ENCODE results near the gene CLSTN2.
"Not testable (repeated sequence)": the region's sequence is repeated elsewhere in the genome, so short reads cannot be mapped to it uniquely, and the experiment has no call there.

Gene CLSTN2

DNA sequence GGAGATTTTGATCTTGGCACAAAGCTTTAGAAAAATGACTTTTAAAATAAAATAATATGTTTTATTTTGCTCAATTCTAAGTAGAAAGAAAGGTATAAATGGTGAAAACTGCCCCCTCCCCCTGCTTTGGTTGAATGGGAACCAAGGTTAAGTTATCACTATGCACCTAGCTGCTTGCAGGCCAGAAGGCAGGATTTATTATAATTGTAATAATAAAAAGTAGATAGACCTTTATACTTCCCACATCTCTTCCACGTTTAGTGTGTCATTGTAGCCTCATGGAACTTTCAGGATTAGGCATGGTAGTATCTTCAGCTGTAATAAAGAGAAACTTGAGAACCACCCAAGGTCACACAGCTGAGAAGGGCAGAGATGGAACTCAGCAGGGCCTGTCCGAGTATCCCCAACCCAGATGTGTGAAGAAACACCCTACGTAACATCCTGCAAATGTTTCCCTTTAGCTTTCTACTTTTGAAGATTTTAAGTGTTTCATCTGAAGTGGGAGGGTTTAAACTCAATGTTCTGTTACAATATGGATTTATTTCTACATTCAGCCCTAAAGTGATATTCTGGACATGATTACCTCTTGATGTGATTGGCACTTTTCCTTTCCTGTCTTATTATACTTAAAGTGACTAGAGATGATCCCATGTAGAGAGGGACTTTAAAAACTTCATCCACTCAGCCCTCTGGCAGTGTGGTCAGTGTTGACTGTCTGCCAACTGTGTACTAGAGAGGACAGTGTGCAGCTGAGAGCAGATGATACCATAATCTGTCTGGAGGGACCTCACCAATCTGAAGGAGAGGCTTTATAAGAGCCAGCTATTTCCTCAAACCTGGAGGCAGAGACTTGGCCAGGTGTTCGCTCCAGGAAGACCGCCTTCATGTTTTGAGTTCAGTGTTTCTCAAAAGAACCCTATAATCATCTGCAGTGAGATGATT, 460.4 kb downstream of the CLSTN2 start:
- DNase-seq = no peak

GRCh38 chr3:140396110-140396509, 461.1 kb downstream of the CLSTN2 start:
- DNase-seq = no peak

- DNase-seq = no peak
Observed at GRCh38 chr3:140397847-140398246, 462.9 kb downstream of the CLSTN2 start.

DNA sequence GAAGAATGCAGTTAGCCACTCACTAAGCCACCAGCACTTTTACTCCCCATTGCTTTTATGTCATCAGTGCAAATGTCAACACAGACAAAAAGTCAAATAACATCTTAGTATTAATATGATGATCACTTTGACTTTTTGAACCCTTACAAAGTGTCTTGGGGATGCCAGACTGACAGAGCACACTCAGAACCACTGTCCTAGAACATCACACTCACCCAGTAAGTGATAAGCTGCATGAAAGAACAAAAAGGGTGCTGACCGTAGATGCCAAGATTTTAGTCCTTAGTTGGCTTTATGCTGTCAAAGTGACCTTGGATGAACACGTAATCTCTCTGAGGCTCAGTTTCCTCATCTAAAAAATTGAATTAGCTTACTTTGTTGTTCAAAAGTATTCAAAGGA, 463.4 kb downstream of the CLSTN2 start:
- no peak for DNase-seq

DNA sequence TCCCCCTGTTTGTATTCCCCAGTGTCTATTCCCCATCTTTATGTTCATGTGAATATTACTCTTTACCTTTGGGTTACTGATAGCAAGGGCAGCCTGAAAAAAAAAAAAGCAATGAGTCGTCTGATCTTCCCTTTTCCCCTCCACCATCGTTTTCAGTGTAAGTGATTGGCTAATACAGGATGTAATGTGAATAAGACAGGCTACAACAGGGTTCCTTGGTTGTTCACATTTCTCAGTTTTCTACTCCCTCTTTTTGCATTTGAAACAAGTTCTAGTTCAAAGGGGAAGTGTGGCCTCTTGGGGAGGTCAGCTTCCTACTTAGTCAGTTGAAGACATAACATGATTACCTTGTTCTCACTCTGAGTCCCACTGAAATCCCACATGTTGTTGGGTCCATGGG, 464.9 kb downstream of the CLSTN2 start:
- DNase-seq = no peak

GRCh38 chr3:140403079-140403478, 468.1 kb downstream of the CLSTN2 start:
- DNase-seq = no peak

GRCh38 chr3:140403608-140404007, 468.6 kb downstream of the CLSTN2 start:
- DNase-seq = no peak

DNA sequence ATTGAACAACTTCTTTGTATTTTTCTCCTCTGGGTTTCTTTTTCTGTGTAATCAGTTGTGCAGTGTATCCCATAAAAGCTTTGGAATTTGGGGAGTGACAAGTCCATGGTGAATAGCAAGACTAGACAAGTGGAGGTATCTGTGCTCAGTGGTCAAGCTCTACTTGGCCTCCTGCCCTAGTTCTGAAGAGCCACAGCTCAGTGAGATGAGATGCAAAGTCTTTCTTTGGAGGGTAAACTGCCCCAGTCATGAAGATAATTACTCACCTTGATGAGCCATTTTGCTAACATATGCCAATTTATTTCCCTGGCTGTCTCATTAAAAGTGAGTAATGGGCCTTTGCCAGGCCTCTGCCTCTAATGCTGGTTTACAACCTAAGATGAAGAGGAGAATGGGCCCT, 471.7 kb downstream of the CLSTN2 start:
- no peak for DNase-seq

GRCh38 chr3:140408252-140408651, 473.3 kb downstream of the CLSTN2 start:
- no peak for DNase-seq

- DNase-seq = no peak
Observed at GRCh38 chr3:140416666-140417065, 481.7 kb downstream of the CLSTN2 start.

GRCh38 chr3:140420621-140421357, 485.8 kb downstream of the CLSTN2 start:
- no peak for DNase-seq

- no peak for DNase-seq
Observed at GRCh38 chr3:140421884-140422283, 486.9 kb downstream of the CLSTN2 start.

- no peak for DNase-seq
Observed at GRCh38 chr3:140423146-140423545, 488.2 kb downstream of the CLSTN2 start.

GRCh38 chr3:140423574-140423973, 488.6 kb downstream of the CLSTN2 start:
- DNase-seq = not testable (repeated sequence)

DNA sequence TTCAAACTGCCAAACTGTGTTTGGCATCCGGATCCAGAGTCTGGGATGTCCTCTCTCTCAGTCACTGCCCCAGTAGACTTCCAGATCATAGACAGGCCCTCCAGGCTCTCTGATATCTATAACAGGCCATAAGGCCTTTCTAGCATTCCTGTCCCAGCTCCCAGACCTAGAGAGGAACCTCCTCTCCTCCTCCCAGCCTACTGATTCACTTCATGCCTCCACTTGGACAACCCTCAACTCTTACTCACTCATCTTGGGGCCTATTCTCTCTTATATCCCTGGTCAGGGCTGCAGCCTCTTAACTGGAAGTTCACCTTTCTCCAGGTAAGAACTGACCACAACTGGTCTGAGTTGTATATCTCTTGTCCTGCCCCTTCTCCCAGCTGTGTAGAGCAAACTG, 489.2 kb downstream of the CLSTN2 start:
- no peak for DNase-seq

- no peak for DNase-seq
Observed at GRCh38 chr3:140424726-140425125, 489.7 kb downstream of the CLSTN2 start.

GRCh38 chr3:140427786-140428185, 492.8 kb downstream of the CLSTN2 start:
- DNase-seq = no peak

DNA sequence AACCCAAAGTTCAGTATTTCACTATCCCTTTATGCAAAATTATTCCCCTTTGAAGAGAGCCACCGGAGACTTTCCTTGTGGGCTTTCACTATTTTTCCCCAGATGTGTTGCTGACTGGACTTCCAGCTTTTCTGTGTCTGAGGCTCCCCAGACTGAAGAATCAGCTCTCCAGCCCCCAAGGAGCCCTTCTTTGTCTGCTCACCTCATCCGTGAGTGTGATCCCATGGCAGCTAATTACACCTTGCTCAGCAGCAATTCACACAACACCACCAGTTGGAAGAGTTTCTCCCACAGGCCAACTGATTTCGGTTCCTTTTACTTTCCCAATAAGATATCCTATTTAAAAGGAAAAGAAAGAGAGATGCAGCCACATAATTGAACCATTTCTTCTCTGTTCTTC, 493.4 kb downstream of the CLSTN2 start:
- DNase-seq = no peak

GRCh38 chr3:140429791-140430190, 494.8 kb downstream of the CLSTN2 start:
- DNase-seq = no peak

- DNase-seq = no peak
Observed at GRCh38 chr3:140430494-140430893, 495.5 kb downstream of the CLSTN2 start.

- DNase-seq = no peak
Observed at GRCh38 chr3:140432229-140432669, 497.3 kb downstream of the CLSTN2 start.

DNA sequence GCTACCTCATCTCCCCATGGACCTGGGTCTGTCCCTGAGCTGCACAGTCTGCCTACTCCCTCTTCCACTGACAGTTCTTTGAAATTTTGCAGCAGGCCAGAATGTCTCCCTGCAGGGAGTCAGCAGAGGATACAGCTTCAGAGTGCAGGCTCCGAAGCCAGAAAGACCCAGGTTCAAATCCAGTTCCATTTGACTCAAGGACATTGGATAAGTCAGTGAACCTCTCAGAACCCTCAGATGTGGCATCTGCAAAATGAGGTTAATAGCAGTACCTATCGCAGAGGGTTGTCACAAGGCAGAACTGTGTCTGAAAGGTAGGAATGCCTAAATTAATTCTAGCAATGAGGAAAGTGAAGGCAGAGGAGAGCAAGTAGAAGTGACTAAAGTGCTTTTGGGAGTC, 498.4 kb downstream of the CLSTN2 start:
- no peak for DNase-seq

GRCh38 chr3:140434261-140434905, 499.4 kb downstream of the CLSTN2 start:
- DNase-seq = no peak

DNA sequence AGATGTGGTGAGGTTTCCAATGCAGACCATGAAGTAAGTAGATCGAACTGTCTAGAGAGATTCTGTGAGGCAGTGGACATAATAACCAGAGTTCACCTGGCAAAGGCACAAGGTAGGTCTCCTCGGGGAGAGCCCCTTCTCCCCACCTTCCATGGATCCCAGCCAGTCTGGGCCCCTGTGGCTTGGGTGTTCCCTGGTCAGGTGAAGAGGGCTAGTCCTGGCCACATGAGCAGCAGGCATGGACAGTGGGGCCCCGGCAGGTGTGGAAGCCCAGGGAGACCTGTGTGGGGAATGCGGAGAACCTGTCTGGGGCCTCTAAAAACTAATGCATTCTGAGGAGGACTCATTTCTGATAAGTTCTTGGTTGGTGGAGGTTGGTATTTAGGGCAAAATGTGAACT, 501.4 kb downstream of the CLSTN2 start:
- DNase-seq = no peak

Data from CD4-positive, alpha-beta T cell treated with Interleukin-10 for 1 hour (primary cell).